Measurements from ENCODE around the gene PKNOX2.

The PKNOX2 gene

DNA sequence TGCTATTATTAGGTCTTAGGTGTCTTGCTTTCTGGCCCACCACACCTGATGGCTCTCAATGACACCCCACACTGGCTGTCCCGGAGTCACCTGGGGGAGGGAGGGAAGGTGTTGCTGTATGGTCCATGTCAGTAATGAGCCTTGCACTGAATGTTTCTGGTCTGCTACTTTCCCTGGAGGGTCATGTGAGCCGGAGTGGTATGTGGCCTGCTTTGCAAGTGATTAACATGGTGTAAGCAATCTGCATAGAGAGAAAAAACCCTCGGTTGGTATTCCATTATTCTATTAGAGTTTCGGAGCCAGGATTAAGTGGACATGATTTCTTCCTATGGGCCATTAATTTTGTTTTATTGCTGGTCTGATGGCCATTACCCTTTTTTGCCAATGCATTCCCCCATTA lies 63.9 kb downstream of the PKNOX2 start:
- in situ Hi-C loops (cut with MboI; ENCODE audit: low sequenced_read_pairs): no loop called here
- no peak for DNase-seq (ENCODE audit: low spot score in 2 of 2)
- Histone ChIP-seq H3K4me1 (no peaks in the 10 kb centered on the region), H3K36me3 (replicated peaks) (no peaks in the 10 kb centered on the region), H3K9me3 (no peaks in the 10 kb centered on the region), H3K4me3 (no peak overlapping the region), H3K27me3 (ENCODE audit: low read depth) (no peaks in the 10 kb centered on the region)

DNA sequence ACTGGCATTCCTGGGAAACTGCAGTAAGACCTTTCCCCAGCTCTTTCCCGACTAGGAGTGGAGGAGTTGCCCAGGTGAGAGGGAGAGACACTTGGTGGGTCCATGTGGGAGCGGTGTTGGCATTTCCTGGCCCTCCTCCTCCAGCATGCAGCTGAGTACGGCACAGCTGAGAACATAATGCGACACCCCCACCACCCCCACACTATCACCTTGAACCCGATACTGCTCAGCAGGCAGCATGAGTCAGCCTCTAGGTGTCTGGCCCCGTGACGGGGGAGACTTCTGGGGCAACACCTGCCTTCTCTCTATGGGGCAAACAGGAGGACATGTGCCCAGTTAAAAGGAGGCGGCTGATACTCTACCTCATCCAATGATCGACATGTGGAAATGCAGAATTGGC lies 64.4 kb downstream of the PKNOX2 start:
- H3K4me1 ChIP-seq: no peaks in the 10 kb centered on the region
- in situ Hi-C loops (cut with MboI; ENCODE audit: low sequenced_read_pairs): no loop called here
- H3K27me3 ChIP-seq (ENCODE audit: low read depth): no peaks in the 10 kb centered on the region
- no peaks in the 10 kb centered on the region for H3K36me3 ChIP-seq (replicated peaks)
- no peak overlapping the region for H3K4me3 ChIP-seq
- no peak for DNase-seq (ENCODE audit: low spot score in 2 of 2)
- no peaks in the 10 kb centered on the region for H3K9me3 ChIP-seq

GRCh38 chr11:125229916-125230315 lies 65.4 kb downstream of the PKNOX2 start:
- Histone ChIP-seq H3K27me3 (ENCODE audit: low read depth) (no peaks in the 10 kb centered on the region), H3K4me3 (no peak overlapping the region), H3K9me3 (no peaks in the 10 kb centered on the region), H3K36me3 (replicated peaks) (no peaks in the 10 kb centered on the region), H3K4me1 (no peaks in the 10 kb centered on the region)
- in situ Hi-C loops (cut with MboI; ENCODE audit: low sequenced_read_pairs): no loop called here
- DNase-seq (ENCODE audit: low spot score in 2 of 2): no peak

DNA sequence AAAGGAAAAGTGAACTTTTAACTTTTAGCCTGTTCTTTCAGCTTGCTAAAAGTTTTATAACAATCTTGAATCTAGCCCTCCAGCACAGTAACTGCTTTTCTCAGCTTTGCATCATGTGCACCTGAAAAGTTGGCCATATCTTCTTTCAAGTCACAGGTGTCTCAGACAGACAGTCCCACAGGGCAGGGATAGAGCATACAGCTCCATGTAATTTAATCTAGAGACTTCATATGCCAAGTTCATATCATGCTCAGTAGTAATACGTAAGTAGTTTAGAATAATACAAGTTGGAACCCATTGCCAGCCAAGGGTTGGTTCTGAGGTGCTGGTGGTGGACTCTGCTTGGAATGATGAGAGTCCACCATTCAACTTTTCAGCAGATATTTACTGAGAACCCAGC lies 68.6 kb downstream of the PKNOX2 start:
- in situ Hi-C loops (cut with MboI; ENCODE audit: low sequenced_read_pairs): no loop called here
- no peak for DNase-seq (ENCODE audit: low spot score in 2 of 2)
- no peaks in the 10 kb centered on the region for H3K36me3 ChIP-seq (replicated peaks)
- H3K27me3 ChIP-seq (ENCODE audit: low read depth): no peaks in the 10 kb centered on the region
- no peak overlapping the region for H3K4me3 ChIP-seq
- H3K9me3 ChIP-seq: no peaks in the 10 kb centered on the region
- H3K4me1 ChIP-seq: no peaks in the 10 kb centered on the region

DNA sequence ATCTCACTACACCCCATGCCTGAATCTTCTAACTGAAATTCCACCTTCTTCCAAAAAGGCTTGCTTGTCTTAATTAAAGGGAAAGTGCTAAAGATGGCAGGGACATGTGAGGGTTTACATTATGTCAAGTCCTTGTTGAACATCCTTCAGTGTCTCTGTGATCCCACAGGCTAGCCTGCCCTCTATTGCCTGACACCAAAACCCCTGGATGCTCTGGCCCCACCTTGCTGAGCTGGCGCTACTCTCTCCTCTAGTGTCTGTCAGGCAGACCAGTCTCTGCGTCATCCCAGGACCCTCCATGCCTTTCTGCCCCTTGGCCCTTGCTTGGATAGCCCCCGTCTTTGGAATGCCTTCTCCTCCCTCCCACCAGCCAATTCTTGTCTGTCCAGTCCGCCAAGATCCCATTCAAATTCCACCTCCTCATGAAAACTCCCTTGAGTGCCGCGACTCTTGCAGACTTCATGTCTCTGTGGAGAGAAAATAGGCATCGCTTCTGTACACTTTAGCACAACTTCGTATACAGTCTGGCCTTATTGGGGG lies 69.3 kb downstream of the PKNOX2 start:
- in situ Hi-C loops (cut with MboI; ENCODE audit: low sequenced_read_pairs): no loop called here
- no peak overlapping the region for H3K4me3 ChIP-seq
- no peaks in the 10 kb centered on the region for H3K4me1 ChIP-seq
- DNase-seq (ENCODE audit: low spot score in 2 of 2): no peak
- H3K9me3 ChIP-seq: no peaks in the 10 kb centered on the region
- H3K27me3 ChIP-seq (ENCODE audit: low read depth): no peaks in the 10 kb centered on the region
- H3K36me3 ChIP-seq (replicated peaks): no peaks in the 10 kb centered on the region

DNA sequence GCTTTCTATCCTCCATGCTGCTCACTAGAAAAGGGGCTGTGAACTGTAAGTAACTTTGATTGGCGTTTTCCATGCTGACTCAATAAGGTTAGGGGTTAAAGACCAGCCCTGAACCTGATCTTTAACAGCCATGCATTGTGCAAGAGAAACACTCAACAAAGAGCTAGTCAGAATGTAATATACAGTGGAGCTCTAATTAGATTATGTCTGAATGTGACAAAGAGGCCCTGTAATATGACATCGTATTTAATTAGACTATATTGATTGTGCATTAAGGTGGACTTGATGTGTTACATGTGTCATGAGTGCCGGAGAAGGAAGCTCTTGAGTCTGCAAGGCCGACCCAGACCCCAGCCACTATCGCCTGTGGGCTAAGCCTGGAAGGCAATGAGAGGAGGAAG lies 70.5 kb downstream of the PKNOX2 start:
- Histone ChIP-seq H3K36me3 (replicated peaks) (no peaks in the 10 kb centered on the region), H3K4me3 (no peak overlapping the region), H3K4me1 (no peaks in the 10 kb centered on the region; the same call in 1 of the 2 replicates), H3K27me3 (ENCODE audit: low read depth) (no peaks in the 10 kb centered on the region), H3K9me3 (no peaks in the 10 kb centered on the region)
- in situ Hi-C loops (cut with MboI; ENCODE audit: low sequenced_read_pairs): no loop called here
- DNase-seq (ENCODE audit: low spot score in 2 of 2): no peak

GRCh38 chr11:125236072-125236825 lies 71.7 kb downstream of the PKNOX2 start:
- Histone ChIP-seq H3K36me3 (replicated peaks) (no peaks in the 10 kb centered on the region), H3K4me1 (no peaks in the 10 kb centered on the region; the same call in 1 of the 2 replicates), H3K9me3 (no peaks in the 10 kb centered on the region), H3K27me3 (ENCODE audit: low read depth) (no peaks in the 10 kb centered on the region), H3K4me3 (no peak overlapping the region)
- DNase-seq (ENCODE audit: low spot score in 2 of 2): no peak
- in situ Hi-C loops (cut with MboI; ENCODE audit: low sequenced_read_pairs): no loop called here

GRCh38 chr11:125239585-125240560 lies 75.3 kb downstream of the PKNOX2 start:
- H3K4me1 ChIP-seq: no peaks in the 10 kb centered on the region; the same call in 1 of the 2 replicates
- H3K4me3 ChIP-seq: no peak overlapping the region
- in situ Hi-C loops (cut with MboI; ENCODE audit: low sequenced_read_pairs): no loop called here
- no peaks in the 10 kb centered on the region for H3K36me3 ChIP-seq (replicated peaks)
- no peaks in the 10 kb centered on the region for H3K27me3 ChIP-seq (ENCODE audit: low read depth)
- no peaks in the 10 kb centered on the region for H3K9me3 ChIP-seq
- no peak for DNase-seq (ENCODE audit: low spot score in 2 of 2)

GRCh38 chr11:125241104-125241503 lies 76.6 kb downstream of the PKNOX2 start:
- H3K27me3 ChIP-seq (ENCODE audit: low read depth): no peaks in the 10 kb centered on the region
- in situ Hi-C loops (cut with MboI; ENCODE audit: low sequenced_read_pairs): no loop called here
- H3K36me3 ChIP-seq (replicated peaks): no peaks in the 10 kb centered on the region
- H3K9me3 ChIP-seq: no peaks in the 10 kb centered on the region
- DNase-seq (ENCODE audit: low spot score in 2 of 2): no peak
- no peaks in the 10 kb centered on the region; the same call in 1 of the 2 replicates for H3K4me1 ChIP-seq
- H3K4me3 ChIP-seq: no peak overlapping the region

DNA sequence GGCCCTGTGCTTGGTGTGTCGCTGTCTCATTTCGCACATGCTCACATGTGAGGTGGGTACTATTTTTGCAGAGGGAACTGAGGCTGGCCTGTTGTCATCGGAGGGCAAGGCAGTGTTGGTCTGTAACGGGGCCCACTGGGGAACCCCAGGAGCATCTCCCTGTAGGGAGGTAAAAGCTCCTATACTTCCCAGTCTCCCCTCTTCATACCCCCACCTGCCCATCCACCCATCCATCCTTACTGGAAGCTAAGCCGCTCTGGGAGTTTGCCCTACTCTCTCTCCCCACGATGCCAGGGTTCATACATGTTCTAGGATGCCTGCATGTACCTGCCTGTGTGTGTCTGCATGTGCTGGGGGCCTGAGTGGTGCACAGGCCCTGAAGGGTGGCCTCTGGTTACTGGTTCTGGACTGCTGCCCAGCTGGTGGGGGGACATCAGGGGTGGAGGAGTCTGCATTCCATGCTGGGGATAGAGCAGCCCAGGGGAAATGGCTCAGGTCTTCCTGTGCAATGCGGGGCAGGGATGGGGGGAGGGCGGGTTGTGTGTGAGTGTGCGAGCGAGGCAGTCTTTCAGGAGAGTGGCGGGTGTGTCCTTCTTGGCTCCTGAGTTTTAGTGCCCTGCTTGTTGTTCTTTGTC lies 77.7 kb downstream of the PKNOX2 start:
- in situ Hi-C loops (cut with MboI; ENCODE audit: low sequenced_read_pairs): no loop called here
- H3K4me3 ChIP-seq: no peak overlapping the region
- no peak for DNase-seq (ENCODE audit: low spot score in 2 of 2)

GRCh38 chr11:125244166-125244565 lies 79.6 kb downstream of the PKNOX2 start:
- in situ Hi-C loops (cut with MboI; ENCODE audit: low sequenced_read_pairs): no loop called here
- no peaks in the 10 kb centered on the region for H3K36me3 ChIP-seq (replicated peaks)

More for the DNA sequence above, 77.7 kb downstream of the PKNOX2 start:
- H3K4me1 ChIP-seq: no peaks in the 10 kb centered on the region; the same call in 1 of the 2 replicates
- H3K27me3 ChIP-seq (ENCODE audit: low read depth): no peaks in the 10 kb centered on the region
- H3K36me3 ChIP-seq (replicated peaks): no peaks in the 10 kb centered on the region
- no peaks in the 10 kb centered on the region for H3K9me3 ChIP-seq

GRCh38 chr11:125245299-125245698 lies 80.7 kb downstream of the PKNOX2 start:
- no peaks in the 10 kb centered on the region for H3K9me3 ChIP-seq
- no peak overlapping the region for H3K4me3 ChIP-seq
- H3K36me3 ChIP-seq (replicated peaks): no peaks in the 10 kb centered on the region
- DNase-seq (ENCODE audit: low spot score in 2 of 2): no peak
- in situ Hi-C loops (cut with MboI; ENCODE audit: low sequenced_read_pairs): no loop called here
- H3K27me3 ChIP-seq (ENCODE audit: low read depth): no peaks in the 10 kb centered on the region
- no peaks in the 10 kb centered on the region for H3K4me1 ChIP-seq

More at GRCh38 chr11:125244166-125244565, 79.6 kb downstream of the PKNOX2 start:
- no peak for DNase-seq (ENCODE audit: low spot score in 2 of 2)
- Histone ChIP-seq H3K27me3 (ENCODE audit: low read depth) (no peaks in the 10 kb centered on the region), H3K4me1 (no peaks in the 10 kb centered on the region; the same call in 1 of the 2 replicates), H3K4me3 (no peak overlapping the region), H3K9me3 (no peaks in the 10 kb centered on the region)

- no peak for DNase-seq (ENCODE audit: low spot score in 2 of 2)
- in situ Hi-C loops (cut with MboI; ENCODE audit: low sequenced_read_pairs): no loop called here
- H3K4me3 ChIP-seq: no peak overlapping the region
- H3K36me3 ChIP-seq (replicated peaks): no peaks in the 10 kb centered on the region
- H3K9me3 ChIP-seq: no peaks in the 10 kb centered on the region
- H3K4me1 ChIP-seq: no peaks in the 10 kb centered on the region
- H3K27me3 ChIP-seq (ENCODE audit: low read depth): no peaks in the 10 kb centered on the region
These were observed 82.9 kb downstream of the PKNOX2 start for GRCh38 chr11:125247431-125247830.

Data from HAP-1 (cell line).